ENCODE data around the gene CPD.

DNA sequence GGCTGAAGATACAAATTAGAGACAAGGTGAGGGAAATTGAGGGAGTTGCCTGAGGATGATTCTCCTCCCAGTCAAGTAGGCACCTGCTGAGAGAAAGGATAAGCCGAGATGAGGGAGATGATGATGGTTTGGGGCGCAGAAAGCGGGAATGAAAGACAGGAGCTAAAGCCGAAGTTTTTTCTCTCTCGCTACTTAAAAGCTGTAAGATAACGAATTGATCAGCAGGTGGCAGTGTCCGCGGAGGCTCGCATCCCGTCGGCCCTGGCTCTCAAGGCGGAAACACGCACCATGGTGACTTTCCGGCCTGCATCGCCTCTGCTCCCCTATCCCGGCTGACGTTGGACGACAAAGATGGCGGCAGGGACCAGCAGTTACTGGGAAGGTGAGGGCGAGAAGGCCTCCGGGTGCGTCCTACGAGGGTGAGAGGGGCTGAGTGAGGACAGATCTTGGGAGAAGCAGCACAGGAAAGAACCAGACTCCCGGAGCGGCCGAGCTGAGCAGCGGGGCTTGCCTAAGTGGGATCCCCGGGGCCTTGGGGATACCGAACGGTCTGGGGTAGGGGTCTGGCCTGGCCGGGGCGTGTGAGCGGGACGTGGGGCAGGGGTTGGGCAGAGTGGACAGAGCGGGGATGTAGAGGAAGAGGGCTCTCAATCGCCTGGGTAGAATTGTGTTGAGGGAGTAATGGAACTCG lies 98.5 kb downstream of the CPD start, which contains the start of gene GOSR1:
- TF ChIP-seq, protein P1, sequence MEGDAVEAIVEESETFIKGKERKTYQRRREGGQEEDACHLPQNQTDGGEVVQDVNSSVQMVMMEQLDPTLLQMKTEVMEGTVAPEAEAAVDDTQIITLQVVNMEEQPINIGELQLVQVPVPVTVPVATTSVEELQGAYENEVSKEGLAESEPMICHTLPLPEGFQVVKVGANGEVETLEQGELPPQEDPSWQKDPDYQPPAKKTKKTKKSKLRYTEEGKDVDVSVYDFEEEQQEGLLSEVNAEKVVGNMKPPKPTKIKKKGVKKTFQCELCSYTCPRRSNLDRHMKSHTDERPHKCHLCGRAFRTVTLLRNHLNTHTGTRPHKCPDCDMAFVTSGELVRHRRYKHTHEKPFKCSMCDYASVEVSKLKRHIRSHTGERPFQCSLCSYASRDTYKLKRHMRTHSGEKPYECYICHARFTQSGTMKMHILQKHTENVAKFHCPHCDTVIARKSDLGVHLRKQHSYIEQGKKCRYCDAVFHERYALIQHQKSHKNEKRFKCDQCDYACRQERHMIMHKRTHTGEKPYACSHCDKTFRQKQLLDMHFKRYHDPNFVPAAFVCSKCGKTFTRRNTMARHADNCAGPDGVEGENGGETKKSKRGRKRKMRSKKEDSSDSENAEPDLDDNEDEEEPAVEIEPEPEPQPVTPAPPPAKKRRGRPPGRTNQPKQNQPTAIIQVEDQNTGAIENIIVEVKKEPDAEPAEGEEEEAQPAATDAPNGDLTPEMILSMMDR (IDR thresholded peaks at IDR 0.05; ENCODE audit: insufficient read depth, low read depth, low read length), result peak; percentile 79
- TF ChIP-seq EZH2 (IDR thresholded peaks at IDR 0.05; ENCODE audit: insufficient read depth, low read length), result no peak

Data from astrocyte (in vitro differentiated cells and primary cell).